Right renal pelvis (tissue), 4 donors: ENCODE data around the gene FRMPD2. TPM values are rescaled to one million over a fixed set of nuclear protein-coding genes. Genes with fewer than 3 reads are reported as not detected.
"Not testable (repeated sequence)": the region's sequence is repeated elsewhere in the genome, so short reads cannot be mapped to it uniquely, and the experiment has no call there.

Experiments used
- DNase-seq, 4 donors: peaks; one replicate each; pipeline ENCODE4 v3.0.0-alpha.2; 2013; ENCODE audit warnings: low read depth in 4 of 4, low spot score in 3 of 4, missing footprints in 1 of 4
- polyA plus RNA-seq, 4 donors: library from polyadenylated mRNA; unstranded; fragments of 120-200 nt; gene quantifications; one replicate each; pipeline ENCODE4 v1.2.1, GENCODE V29; 2013; ENCODE audit not compliant: insufficient read length in 4 of 4

FRMPD2 gene
- polyA plus RNA-seq, 4 donors = 0.58 to 0.89 (median 0.77) TPM

DNA sequence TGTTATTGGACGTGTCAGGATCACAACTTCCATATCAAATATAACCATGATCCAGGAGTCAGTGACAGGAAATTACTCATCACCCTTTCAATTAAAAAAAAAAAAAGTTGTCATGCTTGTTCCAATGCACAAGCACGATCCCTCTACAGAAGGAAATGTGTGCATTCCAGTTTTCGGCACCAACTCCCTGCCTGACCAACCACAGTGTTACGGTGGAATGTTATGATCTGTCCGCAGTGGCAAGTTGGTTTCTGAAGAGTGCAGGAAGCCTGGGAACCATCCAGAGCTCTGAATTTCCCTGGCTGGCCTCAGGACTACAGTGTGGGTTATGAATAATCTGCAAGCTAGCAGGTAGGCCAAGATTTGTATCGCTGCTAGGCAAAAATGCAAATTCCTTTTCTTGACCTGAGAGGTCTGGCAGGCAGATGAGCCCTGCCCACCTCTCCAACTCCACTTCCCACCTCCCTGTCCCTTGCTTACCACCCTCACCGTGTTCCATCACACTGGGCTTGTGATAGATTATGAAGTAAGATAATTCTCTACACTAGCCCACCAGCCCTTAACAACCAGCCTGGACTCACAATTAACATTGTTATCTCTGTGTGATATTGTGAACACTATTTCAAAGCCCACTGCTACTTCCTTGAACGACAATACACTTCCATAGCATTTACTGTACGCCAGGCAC, 20.4 kb downstream of the FRMPD2 start:
- DNase-seq = no peak

DNA sequence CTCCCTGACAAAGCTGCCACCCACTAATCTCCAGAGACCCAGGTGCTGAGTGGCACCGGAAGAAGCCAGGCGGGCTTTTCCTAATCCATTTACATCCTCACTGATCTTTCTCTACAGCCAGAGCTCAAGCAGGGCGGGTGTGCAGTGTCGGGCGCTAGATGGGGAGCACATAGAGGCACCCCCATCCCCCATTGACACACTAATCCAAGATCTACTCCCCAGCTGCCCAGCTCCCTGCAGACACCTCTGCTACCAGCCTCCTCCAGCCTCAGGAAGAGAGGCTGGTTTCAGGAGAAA, 22.2 kb downstream of the FRMPD2 start:
- DNase-seq = no peak

DNA sequence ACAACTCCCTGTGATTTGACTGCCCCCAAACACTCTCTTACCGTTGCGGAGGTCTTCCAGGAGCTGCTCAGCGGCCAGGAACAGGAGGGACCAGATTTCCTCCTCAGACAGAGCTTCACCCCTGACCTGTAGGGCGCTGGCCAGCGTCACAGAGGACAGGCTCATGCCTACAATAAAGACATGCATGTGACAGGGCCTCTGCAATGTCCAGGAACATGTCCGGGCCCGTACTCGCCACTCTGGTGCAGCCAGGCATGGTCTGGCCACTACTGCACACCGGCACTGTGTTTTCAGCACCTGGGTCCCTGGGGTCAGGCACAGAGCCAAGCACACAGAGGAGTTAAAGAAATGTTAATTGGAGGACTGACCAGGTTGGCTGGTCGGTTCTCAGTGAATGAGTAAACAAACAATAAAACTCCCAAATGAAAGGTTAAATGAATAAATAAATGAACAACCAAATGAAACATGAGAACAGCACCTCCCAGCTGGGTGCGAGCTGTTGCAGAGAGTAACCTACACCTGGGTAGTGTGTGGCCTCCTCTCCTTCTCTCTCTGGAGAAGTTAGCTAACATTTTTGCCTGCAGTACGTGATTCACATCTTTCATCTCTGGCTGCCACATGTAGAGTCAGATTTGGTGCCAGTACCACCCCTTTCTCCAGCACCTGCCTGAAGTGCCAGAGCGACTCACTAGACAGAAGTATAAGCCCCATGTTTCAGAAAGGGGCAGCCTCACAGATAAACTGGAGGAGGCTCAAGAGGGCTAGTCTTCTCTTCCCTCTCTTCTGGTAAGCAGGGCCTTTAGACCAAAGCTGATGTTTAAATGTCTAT, 22.8 kb downstream of the FRMPD2 start:
- peak in 3 of 4 donors; percentile 20 to 27 (median 20) for DNase-seq

DNA sequence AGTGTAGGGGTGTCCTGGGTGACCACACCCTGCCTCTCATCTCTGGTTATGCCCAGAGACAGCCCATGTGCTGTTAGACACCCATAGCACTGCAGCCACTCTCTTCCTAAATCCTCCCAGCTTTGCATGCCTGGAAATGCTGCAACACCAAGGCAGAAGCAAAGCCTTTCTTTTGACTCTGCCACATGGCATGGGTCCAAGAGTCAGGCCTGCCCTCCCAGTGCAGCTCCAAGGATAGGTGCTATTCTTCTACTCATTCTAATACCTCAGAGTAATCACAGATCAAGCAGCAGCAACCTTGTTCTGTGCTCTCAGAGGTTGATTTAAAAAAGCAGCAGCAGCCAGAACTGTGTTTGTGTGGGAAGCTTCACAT, 23.4 kb downstream of the FRMPD2 start:
- DNase-seq = no peak

DNA sequence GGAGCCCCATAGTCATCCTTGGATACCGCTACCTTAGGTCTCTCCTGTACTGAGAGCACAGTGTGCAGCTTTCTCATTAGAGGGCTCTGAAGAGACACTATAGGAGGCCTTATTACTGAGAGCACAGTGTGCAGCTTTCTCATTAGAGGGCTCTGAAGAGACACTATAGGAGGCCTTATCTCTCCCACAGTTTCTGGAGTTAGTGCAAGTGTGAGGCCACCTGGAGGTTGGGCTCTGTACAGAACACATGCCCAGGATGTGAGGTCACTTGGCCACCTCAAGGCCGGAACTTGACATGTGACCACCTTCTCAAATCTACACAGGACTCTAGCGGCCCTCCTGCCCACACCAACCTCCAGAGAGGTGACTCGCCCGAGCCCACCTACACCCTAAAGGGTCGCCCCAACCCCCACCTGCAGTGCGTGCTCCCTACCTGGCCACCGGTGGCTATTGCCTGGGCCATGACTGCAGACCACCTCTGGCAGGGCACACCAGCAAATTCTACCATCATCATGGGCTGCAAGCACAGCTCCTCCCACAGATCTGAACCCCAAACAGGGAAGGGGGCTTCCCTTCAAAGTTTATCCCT, 24.6 kb downstream of the FRMPD2 start:
- no peak for DNase-seq

DNA sequence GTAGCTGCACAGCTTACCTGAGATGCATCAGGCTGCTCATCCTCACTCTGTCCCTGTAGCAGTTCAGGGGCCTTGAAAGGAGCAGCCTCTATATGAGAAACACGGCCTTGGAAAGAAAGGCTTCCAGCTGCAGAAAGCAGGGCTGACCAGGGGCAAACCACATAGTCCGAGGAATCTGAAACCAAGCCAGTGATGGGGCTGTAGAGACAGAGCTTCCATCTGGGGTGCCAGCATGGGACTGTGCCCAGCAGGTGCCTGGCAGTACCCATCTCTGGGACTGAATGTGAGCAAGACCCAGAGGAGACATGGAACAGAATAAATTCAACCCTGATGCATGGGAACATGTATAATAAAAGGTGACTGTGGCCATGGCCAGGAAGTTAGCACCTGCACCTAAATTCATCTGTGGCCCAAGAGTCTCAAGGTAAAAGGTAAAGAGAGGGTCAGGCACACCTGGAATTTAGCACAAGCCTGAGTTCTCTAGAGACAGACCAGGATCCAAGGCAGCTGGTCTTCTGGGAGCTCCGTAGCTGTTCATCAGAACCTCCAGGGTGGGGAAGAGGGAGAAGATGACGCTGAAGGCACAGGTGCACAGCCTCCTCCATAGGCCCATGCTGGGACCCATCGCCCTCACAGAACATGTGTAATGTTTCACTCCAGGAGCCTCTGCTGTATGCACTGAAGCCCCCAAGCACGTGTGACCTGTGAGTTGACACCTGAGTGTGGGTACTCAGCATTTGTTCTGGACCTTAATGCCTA, 25.3 kb downstream of the FRMPD2 start:
- DNase-seq = no peak

DNA sequence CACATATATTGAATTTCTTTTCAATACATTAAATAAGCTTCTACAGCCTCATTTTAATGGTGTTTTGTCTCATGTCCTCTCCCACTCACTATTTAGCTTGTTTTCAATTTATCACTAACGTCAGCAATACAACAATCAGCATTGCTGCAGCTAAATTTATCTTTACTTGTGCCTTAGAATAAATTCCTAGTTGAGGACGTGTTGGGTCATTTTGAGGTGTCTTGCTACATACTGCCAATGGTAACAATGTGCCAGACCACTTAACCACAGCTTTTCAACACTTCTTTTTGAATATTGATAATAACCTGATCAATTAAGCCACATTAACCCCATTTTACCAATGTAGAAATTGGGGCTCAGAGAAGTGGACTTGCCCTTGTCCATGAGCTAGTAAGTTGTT, 26.0 kb downstream of the FRMPD2 start:
- DNase-seq = no peak

DNA sequence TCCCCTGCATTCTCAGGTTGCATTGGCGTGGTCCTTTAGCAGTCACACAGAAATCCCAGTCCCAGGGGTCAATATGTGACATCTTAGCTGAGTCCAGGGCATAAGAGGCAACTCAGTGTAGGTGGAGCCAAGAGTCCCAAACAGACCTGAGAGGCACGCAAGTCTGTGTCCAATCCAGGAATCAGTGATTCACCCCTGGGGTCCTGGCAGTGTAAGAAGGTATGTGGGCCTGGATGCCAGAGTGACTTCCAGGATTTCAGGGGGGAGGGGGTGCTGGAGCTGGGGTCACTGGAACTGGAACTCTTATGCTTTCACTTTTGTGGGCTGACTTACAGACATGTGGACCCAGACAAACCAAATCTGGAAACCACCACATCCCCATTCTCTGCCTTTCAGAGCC, 26.8 kb downstream of the FRMPD2 start:
- no peak for DNase-seq

DNA sequence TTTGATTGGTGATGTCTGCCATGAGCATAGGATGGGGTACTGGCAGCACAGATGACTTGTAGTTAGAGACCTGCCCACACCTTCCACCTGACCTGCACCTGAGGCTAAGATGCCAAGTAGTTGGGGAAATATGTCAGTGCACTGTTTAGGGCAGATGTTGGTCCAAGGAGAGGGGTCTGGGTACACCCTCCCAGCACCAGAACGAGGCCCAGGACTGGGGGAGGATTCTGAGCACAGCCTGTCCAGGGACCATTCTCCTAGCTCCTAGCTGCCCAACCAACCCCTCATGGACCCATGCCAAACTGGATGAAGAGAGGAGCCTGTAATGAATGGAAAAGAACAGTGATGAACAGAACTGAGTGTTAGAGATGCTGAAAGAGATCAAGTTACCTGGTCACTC, 28.0 kb downstream of the FRMPD2 start:
- DNase-seq = no peak

DNA sequence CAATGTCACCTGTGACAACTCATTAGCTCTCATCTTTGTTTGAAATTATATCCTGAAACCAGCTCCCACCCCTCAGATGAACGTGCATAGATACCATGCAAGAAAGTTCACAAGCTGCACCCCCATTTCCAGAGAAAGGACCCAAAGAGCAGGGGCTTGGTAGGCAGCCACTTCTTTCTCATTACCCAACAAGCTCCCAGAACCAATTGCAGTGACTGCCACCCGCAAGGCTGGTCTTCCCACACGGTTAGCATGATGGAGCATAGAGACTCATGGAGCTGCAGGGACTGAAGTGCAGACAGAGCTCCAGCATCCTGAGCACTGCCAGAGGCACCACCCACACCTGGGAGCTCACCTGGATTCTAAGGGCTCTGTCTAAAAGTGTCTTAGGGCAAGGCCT, 28.5 kb downstream of the FRMPD2 start:
- no peak for DNase-seq

DNA sequence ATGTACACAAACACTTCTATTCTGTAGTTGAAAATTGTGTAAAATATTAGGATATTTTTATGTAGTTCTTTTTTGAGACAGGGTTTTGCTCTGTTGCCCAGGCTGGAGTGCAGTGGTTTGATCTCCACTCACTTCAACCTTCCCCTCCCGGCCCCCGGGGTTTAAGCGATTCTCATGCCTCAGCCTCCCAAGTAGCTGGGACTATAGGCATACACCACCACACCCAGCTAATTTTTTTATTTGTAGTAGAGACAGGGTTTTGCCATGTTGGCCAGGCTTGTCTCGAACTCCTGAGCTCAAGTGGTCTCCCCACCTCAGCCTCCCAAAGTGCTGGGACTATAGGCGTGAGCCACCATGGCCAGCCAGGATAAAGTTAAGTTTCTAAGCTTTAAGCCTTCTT, 30.6 kb downstream of the FRMPD2 start:
- DNase-seq = not testable (repeated sequence)

DNA sequence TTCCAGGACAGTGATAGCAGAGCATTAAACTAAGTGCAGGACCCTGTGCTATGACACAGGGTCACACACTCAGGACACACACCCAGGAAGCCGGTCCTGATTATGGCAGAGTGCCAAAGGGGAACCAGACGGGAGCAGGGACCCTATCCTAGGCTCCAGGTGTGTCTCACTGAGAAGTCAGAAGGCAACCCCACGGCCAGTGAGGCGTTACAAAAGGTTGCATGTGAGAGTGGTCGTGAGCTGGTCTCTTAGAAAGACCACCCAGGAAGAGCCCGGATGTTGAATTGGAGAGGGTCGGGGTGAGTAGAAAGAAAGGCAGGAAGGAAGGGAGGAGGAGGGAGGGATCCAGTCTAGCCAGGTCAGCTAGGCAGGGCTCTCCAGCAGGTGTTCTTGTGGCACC, 31.0 kb downstream of the FRMPD2 start:
- DNase-seq = no peak

DNA sequence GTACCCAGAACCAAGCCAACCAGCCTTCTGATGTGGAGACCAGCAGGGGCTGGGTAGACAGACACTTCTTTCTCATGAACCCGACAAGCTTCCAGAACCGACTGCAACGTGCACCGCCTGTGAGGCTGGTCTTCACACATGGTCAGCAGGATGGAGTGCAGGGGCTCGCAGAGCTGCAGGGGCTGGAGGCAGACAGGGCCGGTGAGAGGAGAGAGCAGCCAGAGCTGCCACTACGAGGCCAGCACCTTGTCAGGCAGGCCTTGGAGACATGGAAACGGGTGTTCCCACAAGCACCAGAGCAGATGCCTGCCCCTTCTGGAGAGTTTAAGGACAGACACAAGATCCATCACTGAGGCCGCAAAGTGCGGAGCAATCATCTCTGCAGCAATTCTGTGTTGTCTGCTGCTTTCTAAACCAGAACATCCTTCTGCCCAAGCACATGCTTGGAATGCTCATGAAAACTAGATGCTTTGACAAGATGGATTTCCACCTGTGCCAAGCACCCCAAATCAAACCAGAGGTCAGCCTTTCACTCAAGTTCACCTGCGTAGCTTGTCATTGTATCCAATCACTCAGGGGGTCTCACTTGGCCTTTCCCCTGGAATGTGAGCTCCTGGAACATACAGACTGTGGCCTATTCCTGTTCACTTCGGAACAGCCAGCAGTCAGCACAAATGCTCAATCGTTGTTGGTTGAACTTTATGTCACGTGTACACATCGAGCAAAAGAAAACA, 32.2 kb downstream of the FRMPD2 start:
- DNase-seq = no peak

DNA sequence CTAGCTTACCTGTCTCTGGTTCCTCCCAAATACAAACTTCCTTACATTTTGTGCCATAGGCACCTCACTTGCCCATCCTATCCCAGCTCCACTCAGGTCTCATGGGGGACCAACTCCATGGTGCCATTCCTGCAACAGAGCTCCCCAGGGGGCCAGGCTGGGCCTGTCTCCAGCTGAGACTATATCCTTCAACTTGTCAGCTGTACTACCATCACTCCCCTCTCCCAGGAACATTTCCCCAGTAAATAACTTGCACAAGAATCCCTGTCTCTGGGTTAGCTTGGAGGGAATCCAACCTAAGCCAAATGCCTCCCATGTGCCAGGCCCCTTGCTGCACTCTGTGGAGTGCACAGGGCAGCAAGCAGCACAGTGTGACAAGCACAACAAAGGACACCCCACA, 33.2 kb downstream of the FRMPD2 start:
- no peak for DNase-seq

DNA sequence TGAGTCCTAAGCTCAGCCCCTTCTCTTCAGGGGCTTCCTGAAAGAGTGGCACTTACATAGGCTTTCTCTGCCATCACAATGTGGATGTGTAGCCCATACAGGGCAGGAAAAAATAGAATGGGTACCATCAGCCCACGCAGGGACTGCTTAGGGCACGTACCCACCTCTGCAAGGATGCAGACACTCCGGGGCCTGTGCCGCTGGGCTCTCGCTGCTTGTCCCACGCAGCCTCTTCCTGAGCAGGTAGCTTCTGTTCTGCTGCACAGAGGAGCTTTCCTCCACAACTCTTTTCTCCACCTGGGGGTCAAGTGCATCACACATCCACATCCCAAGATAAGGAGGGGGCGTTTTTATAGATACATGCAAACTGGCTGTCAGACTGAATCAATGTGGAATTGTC, 34.3 kb downstream of the FRMPD2 start:
- DNase-seq = no peak

DNA sequence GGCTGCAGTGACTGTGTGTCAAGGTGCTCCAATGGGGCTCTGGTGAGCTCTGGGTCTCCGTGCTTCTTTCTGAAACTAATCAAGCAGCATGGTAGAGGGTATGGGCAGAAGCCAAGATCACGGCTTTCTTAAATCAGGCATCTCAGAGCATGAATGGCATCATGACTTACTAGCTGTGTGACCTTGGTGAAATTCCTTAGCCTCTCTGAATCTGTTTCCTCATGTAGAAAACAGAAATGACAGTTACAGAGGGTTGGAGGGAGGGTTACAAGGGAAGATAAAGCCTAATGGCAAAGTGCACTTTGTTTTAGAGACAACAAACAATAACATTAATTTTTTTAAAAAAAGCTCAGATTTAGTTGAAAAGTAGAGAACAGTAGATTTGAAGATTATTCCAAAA, 34.9 kb downstream of the FRMPD2 start:
- no peak for DNase-seq

DNA sequence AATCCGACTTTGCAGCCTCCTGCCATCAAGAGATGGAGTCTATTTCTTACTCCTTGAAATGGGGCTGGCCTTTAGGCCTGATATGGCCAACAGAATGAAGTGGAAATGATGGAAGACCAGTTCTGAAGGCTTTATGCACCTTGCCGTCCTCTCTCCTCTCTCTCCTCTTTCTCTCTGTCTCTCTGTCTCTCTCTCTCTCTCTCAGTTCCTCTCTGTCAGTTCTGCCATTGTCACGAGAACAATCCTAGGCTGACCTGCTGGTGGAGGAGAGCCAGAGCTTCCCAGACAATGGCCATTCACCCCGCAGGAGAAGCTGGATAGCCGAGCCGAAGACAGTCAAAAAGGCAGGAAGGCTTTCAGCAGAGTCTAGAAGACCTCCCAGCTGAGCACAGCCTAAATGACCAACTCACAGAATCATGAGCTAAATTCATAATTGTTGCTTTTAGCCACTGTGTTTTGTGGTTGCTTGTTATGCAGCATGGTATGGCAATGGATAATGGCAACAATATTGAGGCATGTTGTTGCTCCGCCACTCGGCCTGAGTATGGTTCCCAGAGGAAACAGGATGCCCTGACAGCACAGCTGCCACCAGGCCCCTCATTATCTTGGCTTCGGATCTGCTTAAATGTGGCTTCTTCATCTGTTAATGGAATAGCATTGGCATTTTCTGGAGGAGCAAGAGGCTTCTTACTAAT, 35.5 kb downstream of the FRMPD2 start:
- no peak for DNase-seq

DNA sequence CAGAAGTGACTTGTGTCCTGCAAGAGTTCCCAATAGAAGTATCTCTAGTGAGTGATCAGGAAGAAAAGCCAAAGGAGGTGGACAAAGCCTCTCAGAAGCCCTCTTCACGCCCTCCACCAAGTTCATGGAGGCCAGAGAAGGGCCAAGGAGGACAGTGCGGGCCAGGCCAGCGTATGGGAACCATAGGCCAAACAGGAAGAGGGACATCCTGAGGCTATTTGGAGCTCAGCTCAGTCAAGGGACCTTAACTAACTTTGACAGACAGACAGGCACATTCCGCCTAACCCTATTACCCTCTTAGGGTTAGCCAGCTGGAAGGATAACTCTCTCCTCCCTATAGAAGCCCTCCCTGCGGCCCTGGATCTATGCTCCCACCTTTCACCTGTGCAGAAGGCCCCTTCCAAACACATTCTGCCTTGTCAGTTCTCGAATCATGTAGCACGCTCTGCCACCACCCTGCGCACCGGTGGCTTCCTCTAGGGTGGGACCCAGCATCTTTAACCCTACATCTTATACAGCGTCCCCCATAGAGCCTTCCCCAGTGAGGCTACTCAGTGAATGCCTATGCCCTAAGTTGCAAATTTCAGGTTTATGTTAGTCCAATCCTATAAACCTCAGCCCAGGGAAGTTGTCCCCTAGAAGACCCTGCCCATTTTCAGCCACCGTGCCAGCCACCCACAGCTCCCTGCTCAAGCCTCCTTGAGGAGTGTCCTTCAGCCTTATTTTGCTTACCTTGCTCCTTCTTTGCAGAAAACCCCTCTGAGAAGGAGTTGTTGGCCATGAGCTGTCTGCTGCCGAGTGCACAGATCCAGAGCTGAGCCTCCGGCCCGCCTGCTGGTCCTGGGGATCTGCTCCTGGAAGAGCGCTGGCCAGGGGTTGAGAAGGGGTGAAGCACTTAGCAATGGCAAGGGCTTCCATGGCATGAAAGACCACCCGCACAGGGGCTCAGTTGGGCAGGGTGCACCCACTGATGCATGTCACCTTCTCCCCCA, 36.9 kb downstream of the FRMPD2 start:
- DNase-seq = no peak

DNA sequence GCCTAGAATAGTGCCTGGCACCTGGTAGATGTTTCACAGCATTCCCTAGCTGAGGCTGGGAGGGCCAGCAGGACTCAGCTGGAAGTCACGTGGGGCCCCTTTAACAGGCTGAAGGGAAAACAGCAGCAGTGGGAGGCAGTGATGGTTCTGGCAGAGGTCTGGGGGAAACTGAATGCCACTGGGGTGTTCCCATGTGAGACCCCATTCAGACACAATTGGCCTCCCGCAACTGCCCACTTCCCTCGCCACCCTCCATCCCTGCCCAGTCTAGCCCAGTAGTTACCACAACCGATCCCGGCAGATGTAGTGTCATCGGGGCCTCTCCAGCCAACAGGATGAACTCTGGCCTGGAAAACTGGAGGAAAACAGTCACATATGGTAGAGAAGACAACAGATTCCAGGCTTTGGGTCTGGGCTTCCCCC, 38.3 kb downstream of the FRMPD2 start:
- DNase-seq = no peak
